ENCODE data around the gene MAGI1.

The MAGI1 gene

DNA sequence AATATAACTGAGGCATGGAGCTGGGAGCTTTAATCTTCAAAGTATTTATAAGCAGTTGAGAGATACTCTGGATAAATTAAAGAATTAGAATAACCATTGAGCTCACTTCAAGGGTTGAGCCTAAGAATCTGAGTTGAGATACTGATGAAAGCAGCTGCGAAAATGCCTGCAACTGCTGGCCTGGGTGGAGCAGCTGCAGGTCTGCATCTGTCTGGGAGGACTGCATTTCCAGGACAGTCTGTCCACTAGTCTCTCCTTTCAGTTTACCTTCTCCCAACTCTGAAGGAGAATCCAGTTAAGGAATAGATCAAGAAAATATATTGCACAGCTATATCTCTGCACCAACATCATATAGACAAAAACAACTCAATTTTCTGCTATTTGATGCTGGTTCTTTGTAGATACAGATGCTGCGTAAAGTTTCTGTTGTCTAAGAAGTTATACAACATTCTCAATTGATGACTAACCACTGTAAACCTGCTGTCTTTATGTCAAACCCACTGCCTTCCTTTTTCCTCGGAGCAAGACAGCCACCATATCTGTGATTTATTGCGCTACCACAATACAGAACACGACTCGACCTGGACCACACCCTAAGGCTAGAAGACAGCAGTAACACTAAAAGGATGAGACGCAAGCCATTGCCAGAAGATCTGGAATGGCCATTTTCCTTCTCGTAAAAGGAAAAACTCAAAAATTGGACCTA, 245.1 kb downstream of the MAGI1 start:
- DNase-seq (ENCODE audit: low read depth): no peak

DNA sequence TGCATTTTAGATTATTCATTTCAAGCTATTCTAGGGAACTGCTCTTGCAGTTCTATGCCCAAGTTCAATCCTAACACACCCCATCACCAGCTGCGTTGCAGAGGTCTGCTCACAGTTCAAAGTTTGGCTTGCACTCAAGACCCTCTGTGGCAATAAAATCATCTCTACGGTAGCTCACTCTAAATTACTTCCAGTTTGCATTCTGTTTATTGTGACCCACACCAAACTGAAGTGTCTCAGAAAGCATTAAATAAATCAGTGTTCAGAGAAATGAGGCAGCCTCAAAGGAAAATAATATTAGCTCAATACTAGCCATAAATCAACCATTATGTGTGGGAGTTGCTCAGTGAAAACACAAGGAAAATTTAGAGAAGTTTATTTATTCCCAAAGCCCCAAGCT, 250.3 kb downstream of the MAGI1 start:
- DNase-seq (ENCODE audit: low read depth): no peak

DNA sequence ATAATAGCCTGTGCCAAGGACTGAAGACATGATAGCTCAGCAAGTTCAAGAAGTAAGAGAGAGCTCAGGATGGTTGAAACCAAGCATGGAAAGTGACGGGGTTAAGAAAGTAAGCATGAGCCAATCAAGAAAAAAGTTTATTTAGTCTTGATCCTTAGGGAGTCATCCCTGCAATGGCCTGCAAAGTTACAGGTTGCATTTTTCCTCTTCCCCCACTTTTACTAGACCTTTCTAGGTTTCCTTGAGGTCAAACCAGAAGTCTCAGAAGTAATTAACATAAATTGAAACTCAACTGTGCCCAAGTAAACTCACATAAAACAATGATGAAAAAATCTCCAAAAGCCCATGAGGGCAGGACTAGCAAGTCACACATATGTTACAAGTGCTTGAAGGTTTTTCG, 250.9 kb downstream of the MAGI1 start:
- DNase-seq (ENCODE audit: low read depth): no peak

DNA sequence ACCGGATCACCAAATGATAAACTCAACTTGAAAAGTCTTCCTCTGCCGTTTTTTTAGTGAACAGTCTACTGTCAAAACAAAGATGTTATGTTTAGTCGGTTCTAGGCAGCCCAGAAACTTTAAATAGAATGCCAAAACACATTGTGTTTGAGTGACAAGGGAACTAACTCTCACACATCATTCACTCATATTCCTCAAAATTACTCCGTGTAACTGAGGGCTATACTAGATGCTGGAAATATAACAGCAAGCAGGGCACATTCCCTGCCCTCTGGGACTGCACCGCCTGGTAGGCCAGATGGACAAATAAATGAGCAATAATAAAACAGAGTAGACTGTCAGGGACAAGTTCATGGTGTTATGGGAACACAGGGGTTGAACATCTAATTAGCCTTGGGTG, 251.4 kb downstream of the MAGI1 start:
- DNase-seq (ENCODE audit: low read depth): no peak

DNA sequence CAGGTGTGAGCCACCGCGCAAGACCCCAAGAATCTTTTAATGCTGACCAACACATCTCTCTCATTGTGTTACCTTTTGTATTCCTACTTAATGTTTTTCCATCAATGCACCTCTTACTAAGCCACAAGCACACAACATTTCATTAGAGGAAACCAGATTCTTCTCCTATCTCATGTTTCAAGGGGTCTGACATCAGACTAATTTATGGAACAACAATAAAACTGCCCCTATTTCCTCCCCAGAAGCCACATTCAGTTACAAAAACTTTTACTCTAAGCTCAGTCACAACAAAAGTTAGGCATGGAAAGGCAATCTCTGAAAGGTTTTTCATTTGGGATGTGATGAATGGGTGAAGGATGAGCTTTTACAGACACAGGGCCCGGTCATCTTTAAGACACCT, 251.8 kb downstream of the MAGI1 start:
- DNase-seq (ENCODE audit: low read depth): no peak

DNA sequence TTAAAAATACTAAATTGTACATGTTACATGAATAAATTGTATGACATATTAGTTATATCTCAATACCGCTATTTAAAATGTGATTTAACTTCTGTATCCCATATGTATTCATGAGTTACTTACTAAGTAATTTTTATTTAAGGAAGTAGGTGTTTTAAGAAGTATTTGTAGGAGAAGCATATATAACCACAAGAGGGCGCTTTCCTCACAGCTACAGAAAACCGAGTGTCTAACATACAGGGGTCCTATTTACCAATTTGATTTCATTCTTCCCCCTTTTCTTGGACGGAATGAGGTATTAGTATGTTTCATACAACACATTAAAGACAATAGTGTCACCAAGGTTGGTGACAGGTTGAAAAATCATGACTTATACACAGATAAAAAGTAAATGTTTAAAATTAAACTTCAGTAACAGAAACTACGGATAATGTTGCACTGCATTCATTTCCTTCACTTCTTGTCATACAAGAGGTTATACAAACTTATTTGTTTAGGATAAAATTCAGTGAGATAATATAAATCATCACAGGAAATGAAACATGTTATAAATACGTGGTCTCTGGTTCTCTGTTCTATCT, 253.6 kb downstream of the MAGI1 start:
- peak; percentile 70 for DNase-seq (ENCODE audit: low read depth)

DNA sequence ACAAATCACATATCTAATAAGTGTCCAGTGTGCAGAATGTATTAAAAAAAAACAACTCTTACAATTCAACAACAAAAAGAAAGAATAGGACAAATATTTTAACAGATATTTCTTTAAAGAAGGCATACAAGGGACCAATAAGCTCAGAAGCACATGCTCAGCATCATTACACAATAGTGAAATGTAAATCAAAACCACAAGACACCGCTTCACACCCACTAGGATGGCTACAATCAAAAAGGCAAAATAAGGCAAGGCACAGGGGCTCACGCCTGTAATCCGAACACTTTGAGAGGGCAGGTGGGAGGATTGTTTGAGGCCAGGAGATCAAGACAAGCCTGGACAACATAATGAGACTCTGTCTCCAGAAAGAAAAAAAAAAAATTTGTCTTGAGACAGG, 255.6 kb downstream of the MAGI1 start:
- no peak for DNase-seq (ENCODE audit: low read depth)

DNA sequence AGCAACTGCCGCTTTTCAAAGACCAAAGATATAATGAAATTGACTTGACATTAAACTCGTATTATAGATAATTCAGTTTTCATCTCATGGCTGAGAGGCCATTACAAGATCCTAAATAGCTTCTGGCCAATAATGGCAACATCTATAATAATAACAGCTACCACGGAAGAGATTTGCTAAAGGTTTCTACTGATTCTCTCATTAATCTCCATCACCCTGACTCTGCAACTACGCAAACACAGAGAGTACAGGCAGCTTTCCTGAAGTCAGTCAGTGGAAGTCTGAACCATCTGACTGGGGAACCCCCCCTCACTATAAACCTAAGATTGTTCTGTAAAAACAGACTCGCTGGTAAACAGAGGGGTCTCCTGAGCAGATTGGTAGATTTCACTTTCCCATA, 257.1 kb downstream of the MAGI1 start:
- DNase-seq (ENCODE audit: low read depth): no peak

DNA sequence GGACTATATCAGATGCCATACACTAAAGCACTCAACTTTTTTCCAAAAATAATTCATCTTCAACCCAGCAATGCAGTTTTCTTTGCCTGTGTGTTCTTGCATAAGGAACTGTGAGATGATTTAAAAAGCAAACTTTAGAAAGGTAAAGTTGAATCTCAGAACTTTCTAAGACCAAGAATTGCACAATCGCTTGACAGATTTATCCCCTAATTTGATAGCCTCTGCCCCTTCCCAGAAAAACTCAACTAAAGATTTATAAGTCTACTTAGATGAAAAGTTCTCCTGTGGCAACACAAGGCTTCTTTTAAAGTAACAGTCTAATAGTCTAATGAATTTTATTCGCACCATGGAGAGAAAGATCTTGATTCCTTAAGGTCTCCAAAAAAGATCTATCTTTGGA, 259.3 kb downstream of the MAGI1 start:
- peak; percentile 61 for DNase-seq (ENCODE audit: low read depth)

DNA sequence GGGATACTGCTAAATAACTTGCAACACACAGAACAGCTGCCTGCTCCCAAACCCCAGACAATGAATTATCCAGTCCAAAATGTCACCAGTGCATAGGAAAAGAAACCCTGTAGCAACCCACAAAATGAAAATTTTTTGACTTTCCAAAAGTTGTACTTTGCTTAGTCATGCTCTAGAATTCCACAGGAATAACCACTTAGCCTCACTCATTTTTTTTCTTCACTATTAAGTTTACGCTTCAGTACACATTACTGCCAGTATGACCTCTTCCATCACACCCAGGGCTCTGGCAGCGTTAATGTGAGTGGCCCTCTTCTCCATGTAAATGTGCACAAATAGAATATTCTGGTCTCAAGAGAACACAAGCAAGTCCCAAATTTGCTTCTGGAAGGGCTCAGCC, 259.8 kb downstream of the MAGI1 start:
- no peak for DNase-seq (ENCODE audit: low read depth)

DNA sequence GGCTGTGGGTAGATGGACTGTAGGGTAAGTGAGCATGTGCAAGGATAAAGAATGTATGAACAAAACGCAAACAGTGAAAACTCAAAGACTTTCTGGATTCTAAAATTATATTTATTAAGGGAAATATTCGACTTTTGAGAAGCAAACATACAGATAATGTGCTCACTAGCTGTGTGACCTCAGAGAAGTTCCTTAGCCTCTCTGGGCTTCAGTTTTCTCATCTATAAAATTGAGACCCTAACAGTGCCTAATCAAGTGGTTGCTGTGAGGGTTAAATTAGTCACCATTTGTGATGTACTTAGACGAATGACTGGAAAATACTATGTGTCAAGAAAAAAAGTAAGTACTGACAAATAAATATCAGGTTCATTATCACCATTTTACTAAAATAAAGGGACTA, 261.7 kb downstream of the MAGI1 start:
- no peak for DNase-seq (ENCODE audit: low read depth)

DNA sequence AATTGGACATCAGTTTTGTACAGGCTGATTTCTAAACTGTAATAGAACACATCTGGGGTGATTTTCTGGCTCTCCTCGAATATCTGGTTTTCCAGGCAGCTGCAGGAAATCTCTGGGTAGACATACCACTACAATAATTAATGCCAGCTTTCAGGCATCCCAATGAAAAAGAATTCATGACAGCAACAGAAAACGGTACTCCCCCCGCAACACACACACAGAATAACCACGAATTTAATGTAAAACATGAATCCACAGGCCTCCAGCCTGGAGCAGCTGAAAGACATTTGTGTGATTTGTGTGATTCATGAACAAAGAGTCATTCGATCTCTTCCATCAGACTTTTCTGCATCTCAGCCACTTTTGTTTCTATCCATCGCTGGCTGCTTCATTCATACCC, 262.2 kb downstream of the MAGI1 start:
- no peak for DNase-seq (ENCODE audit: low read depth)

DNA sequence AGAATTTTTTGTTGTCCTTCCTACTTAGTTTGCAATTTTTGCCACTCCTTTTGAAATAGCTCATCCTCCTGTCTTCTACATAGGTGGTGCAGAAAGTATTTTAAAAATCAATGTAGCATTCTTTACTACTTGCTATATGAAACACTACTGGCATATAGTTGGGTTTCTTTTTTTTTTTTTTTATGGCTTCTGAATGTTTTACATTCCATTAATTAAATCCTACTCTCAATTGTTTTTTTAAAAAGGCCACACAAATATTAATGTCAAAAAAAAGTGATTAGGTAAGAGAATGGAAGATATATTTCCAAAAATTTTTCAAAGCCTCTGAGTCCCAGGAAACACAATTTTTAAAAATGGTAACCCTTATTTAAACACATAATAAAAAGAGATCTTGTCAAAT, 262.6 kb downstream of the MAGI1 start:
- no peak for DNase-seq (ENCODE audit: low read depth)

DNA sequence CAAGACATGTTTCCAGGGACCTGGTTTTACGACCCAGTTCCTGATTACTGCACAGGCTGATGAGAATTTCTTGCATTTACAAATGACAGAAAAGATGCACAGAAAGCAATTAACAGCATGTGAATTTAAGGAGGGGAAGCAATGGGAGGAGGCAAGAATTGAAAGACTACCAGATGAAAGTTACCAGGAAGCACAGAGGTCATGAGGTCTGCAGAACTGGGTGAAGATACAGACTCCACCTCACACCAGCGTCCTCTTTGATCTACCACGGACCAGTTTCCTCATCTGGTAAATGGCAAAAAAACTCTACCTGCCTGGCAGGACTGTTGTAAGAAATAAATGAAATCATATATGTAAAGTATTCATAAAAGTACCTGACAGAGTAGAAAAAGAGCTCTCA, 266.0 kb downstream of the MAGI1 start:
- DNase-seq (ENCODE audit: low read depth): no peak

DNA sequence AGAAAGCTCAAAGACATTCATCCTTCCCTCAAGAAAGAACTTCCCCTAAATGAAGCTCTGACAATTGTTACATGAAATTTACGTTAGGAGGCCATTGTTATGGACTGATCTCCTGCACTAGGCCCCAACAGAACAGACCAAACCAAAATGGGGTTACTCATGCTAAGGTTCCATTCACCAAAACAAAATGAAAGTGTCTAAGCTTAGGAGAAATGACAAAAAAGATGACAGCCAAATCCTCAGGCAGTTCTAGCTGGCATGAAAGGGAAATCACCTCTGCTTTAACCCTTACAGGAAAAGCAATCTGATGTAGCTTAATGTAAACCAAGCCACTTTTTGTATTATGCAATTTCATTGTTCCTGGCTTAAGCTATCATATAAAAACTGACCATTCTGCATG, 271.2 kb downstream of the MAGI1 start:
- DNase-seq (ENCODE audit: low read depth): no peak

DNA sequence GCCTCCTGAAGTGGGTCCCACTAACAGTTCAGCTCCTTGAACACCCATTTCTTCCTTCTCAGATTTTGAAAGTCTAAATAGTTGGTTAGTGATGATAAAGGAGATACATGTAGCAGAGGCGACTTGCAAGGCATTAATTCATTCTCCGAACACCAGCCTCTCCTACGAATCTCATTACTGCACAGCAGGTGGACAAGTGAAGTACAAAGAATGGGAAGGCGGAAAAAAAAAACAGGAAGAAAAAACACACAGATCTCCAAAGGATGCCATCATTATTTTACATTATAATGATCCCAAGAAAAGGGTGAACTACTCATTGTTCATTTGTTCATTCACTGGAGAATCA, 276.5 kb downstream of the MAGI1 start:
- no peak for DNase-seq (ENCODE audit: low read depth)

DNA sequence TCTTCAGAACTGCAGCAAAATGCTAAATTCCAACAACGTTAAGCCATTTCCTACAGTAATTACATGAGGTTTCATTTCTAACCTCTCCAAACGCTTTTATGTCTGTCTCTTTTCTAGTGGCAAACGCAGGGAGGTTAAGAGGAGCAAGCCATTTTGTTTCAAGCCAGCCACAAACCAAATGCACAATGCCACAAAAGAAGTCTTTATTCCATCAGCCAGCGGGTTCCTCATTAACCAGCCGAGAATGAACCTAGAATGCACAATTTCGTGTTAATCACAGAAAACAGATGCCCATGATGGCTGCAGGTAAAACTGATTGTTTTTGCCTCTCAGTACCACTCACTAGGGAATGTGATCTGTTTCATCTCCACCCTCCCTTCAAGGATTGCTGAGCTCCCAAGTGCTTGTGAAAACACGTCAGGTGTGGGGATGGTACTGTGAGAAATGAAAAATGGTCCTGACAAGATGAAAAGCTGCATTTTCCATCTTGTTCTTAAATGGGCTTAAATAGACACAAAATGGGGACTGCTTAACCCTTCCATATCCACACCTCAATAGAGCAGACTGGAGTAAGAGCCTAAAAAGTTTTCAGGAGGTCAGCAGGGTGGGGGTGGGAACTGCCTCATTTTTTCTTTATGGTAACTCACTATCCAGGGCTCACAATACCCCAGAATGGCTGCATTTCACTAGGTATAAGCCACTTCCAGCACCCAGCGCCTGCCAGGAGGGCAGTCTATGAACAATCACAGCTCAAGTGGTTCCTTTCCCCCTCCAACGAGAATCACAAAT, 277.1 kb downstream of the MAGI1 start:
- DNase-seq (ENCODE audit: low read depth): no peak

DNA sequence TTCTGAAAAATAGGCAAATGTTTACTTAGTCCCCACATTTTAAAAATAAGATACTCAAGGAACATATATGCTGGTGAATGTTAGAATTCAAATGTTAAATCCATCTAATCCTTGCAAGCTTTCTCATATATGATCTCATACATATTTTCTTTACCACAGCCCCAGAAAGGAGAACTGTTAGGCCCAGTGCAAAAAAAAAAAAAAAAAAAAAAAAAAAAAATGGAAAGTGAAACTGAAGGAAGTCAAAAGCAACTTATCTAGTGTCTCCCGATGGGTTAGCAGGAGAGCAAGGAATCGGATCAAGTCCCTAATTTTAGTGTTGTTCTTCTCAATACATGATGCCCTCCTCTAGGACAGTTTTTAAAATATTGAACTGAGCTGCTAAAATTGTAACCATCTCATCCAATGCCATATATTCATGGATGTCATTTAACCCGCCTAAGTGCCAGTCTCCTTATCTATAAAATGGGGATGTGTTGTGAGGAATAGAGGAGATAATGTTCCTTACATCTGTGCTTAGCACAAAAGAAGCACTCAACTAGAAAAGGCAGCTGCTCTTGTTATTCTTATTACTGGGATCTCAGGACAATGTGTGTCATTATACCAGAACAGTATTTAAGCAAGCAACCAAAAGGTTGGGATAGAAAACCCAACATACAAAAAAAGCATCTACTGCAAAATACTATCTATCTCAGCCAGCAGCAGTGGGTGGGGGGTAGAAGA, 279.7 kb downstream of the MAGI1 start:
- peak; percentile 61 for DNase-seq (ENCODE audit: low read depth)

DNA sequence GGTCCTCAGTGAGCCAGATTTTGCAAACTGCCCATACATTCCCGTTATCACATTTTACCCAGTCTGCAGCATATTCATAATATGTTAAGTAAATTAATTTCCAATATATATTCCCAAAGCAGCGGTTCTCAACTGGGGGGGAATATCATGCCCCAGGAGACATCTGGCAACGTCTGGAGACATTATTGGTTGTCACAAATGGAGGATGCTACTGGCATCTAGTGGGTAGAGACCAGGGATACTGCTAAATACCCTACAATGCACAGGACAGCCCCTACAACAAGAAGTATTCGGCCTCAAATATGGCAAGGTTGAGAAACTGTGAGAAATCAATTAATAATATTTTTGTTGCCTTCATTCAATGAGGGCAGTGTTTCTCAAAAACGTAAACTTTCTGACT, 280.3 kb downstream of the MAGI1 start:
- DNase-seq (ENCODE audit: low read depth): no peak

DNA sequence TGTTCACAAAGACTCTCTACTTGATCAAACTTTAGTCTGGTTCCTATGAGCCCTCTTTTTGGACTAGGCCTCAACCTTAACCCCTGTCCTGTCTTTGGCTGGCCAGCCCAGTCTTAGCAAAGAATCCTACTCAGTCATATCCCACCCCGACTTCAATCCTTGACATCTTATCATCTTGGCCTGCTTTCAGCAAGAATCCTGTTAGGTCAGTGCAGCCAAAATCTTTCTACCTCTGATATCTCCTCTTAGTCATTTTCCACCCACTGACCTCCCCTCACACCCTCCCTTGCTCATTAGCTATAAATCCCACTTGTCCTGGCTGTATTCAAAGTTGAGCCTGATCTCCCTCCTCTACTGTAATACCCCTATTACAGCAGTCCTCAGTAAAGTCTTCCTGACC, 286.1 kb downstream of the MAGI1 start:
- no peak for DNase-seq (ENCODE audit: low read depth)

DNA sequence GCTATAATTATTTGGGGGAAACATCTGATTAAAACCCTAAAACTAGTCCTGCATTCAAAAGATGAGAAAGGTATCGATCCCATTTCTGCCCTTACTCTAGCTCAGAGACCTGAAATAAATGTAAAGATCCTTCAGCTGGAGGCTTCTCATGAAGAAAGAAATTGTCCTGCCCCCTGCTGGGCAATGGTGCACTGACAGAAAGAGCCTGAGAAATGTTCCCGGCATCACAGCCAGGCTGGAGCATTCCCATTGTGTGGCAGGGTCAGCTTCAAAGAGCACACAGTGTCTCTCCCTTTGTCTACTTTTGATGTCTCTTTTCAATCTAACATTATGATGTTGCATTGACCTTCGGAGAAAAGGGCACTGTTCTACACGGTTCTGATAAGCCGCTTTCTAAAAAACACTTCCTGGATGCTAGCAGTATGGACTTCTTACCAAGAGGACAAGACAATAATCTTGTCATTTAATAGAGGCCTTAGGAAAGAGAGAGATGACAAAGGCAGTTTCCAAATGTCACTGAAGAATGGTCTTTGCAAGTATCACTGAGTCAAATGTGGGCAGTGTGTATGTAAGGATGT, 287.5 kb downstream of the MAGI1 start:
- peak; percentile 27 for DNase-seq (ENCODE audit: low read depth)

DNA sequence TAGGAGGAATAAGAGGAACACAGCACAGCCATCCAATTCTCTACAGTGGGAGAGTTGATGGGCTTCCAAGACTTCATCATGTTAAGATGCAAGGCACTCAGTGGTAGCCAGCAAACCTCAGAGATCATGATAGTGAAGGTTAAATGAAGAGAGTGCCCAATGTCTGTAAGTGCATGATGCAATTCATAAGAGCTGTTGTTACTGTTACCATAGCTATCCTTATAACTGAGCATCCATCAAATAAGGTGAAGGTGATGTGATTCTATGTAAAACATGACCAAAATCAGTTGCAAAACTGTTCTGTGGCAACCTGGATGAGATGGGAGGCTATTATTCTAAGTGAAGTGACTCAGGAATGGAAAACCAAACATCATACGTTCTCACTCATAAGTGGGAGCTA, 289.7 kb downstream of the MAGI1 start:
- peak; percentile 66 for DNase-seq (ENCODE audit: low read depth)

DNA sequence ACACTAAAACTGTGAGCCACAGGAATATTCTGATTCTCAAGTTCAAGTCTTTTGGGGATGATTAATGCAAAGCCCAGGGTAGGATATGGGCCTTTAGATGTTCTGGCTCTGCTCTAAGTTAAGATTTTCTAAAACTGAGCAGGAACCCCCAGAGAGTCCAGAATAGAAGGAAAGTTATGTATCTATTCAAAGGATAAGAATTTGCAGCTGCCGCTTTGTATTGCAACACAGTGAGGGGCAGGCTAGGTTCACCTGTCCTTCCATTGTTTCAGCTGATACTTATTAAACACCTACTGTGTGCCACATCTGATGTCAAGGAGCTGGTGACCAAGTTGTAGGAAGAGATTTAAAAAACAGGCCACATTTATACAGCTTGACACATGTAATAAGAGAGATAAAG, 290.4 kb downstream of the MAGI1 start:
- DNase-seq (ENCODE audit: low read depth): no peak
